SK-N-MC (cell line): ENCODE measurements around the gene RYR2.

Source experiments
- EZH2 ChIP-seq: fragments of 200-600 bp; sonication (generic); IDR thresholded peaks from one replicate; pipeline ENCODE4 v1.6.1; 2017; ENCODE audit warnings: antibody characterized with exemption
- FOXP2 ChIP-seq: optimal IDR thresholded peaks from 2 replicates; pipeline ENCODE3; 2011; ENCODE audit warnings: mild to moderate bottlenecking, moderate library complexity; ENCODE audit not compliant: insufficient read depth; ENCODE audit errors: extremely low read length, control extremely low read depth
- POLR2AphosphoS5 ChIP-seq: IDR thresholded peaks from 2 replicates; pipeline ENCODE4 v1.6.1; 2012; ENCODE audit warnings: mild to moderate bottlenecking, low read depth, low read length, borderline replicate concordance

- no peak for TF ChIP-seq POLR2AphosphoS5
- no peak for TF ChIP-seq EZH2
- TF ChIP-seq FOXP2, result no peak
Measured at GRCh38 chr1:237016626-237017025, 25.4 kb upstream of the RYR2 start.
